CD4-positive, alpha-beta T cell treated with Interleukin-10 for 1 hour (primary cell): Measurements from ENCODE around the gene ROCK2.
A peak's percentile ranks its signal among the peaks of the same experiment; 100 is the strongest.
"Not testable (repeated sequence)": the region's sequence is repeated elsewhere in the genome, so short reads cannot be mapped to it uniquely, and the experiment has no call there.

Experiments used
- DNase-seq: peaks from one replicate; pipeline ENCODE4 v3.0.0-alpha.2; 2020

Gene ROCK2

DNA sequence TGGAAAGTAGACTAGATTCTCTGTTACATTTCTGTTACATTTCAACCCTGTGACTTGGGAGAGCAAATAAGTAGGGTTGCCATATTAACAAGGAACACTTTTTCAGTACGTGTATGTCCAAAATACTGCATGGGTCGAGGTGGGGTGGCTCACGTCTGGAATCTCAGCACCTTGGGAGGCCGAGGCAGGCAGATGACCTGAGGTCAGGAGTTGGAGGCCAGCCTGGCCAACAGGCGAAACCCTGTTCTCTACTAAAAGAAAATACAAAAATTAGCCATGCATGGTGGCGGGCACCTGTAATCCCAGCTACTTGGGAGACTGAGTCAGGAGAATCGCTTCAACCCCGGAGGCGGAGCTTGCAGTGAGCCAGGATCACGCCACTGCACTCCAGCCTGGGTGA lies 178.0 kb downstream of the ROCK2 start:
- no peak for DNase-seq

DNA sequence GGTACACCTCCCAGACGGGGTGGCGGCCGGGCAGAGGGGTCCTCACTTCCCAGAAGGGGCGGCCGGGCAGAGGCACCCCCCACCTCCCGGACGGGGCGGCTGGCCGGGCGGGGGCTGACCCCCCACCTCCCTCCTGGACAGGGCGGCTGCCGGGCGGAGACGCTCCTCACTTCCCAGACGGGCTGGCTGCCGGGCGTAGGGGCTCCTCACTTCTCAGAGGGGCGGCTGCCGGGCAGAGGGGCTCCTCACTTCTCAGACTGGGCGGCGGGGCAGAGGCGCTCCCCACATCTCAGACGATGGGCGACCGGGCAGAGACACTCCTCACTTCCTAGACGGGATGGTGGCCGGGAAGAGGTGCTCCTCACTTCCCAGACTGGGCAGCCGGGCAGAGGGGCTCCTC lies 179.4 kb downstream of the ROCK2 start:
- DNase-seq: not testable (repeated sequence)

DNA sequence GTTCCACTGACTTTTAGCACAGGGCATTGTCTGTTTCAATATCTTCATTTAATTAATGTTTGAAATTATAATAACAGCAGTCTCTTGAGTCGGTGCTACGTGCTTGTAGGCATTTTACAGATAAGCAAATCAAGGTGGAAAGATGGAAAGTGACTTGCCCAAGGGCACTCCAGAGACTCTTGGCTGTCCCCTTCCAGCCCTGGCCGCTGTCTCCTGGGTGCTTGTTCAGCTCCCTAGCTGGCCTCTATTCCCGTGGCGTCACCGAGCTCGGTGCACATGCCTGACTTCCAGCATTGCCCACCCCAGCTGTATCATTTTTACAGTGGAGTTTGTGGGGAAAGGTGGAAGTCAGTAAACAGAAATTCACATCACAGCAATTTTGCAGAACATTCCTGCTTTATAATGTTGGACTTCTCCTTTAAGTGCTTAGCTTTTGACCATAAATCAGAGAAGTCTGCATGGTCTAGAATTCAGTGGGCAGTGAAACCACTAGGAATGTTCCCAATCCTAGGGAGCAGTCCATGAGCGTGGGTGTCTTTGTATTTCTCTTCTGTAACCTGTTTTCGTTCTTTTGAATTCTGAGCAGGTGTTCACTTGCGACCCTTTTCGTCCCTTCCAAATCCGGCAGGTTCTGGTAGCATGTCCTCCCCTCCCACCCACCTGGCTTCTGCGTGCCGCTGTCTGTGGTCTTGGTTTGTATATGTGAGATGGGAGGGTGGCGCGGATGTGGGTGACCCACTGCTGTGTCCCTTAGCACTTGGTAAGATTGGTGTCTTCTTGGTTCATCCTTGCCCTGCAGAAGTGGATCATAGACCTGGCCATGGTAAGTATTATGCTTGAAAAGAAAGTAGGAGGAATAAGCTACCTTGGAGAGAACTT lies 180.8 kb downstream of the ROCK2 start:
- no peak for DNase-seq

DNA sequence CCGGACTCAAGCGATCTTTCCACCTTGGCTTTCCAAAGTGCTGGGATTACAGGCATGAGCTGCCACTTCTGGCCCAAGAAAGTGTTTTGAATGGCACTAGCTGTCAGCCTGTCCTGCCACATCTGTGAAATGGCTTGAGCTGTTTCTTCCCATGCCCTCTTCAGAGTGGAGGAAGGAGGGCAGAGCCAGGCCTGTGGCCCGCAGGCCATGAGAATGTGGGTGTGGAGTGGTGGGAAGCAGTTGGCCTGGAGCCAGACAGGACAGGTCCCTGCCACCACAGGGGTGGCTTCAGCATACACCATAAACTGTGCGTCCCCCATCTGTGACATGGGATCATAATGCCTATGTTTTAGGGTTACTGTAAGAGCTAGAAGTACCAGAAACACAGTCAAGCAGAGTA lies 182.7 kb downstream of the ROCK2 start:
- DNase-seq: no peak

DNA sequence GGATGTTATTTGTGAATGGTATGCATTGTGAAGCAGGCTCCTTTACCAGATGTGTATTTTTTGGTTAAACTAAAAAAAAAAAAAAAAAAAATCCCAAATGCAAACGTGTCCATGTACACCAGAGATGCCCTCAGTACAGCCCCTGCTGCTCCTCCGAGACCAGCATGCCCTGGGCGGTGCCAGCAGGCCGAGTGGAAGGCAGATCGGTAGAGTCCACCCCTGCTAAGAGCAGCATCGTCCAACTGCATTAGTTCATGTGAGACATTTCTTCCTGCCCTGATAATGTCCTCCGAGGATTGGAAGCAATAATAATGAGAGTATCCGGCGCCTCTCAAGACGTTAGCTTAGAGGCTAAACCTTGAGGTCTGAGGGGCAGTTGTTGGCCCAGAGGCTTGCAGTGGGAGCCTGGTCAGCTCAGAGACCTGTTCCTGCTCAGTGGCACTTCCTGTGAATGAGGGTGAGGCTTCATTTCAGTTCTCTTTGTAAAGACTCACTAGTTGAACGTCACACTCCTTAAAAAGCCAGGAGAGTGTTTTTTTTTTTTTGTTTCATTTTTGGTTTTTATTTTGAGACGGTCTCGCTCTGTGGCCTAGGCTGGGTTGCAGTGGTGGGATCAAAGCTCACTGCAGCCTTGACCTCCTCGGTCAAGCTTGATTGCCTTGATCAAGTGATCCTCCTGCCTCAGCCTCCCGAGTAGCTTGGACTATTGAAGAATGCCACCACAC lies 183.5 kb downstream of the ROCK2 start:
- peak; percentile 37 for DNase-seq

DNA sequence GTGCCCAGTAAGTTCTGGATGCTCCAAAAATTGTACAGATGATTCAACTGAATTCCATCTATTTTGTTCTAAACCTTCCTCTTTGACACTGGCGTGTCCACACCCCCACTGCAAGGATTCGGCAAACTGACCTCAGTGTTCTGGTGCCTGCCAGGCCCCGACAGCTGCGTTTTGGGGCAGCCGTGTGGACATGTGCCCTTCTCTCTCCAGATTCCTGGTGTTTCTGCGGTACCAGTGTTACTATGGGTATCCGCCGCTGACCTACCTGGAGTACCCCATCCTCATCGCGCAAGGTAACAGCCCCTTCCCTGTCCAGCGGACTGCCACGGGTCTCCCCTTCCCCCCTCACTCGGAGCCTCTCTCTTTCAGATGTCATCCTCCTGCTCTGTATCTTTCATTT lies 184.2 kb downstream of the ROCK2 start:
- DNase-seq: no peak

DNA sequence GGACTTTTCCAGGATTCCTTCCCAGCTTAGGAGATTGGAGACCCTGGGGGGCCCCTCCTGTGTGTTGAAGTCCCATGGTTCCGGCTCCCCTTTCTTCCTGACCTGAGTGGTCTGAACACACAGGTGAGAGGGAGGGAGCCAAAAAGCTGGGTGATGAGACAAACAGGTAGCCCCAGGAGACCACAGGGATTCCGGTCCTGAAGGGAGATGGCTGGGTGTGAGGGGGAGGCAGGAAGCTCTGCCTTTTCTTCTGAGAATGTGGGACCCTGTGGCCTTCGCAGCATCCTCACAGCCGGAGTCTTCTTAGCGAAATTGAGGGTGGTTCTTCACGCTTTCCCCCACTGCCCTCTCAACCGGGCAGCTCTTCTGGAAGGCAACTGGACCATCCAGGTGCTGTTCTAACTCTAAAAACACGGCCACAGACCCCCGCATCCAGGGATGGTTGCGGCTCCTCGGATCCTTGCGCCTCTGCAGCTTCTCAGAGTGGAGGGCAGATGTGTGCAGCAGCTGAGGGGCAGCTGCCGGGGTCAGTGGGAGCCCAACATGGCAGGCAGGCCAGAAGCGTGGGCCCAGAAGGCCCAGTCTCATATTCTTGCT lies 184.8 kb downstream of the ROCK2 start:
- DNase-seq: no peak

DNA sequence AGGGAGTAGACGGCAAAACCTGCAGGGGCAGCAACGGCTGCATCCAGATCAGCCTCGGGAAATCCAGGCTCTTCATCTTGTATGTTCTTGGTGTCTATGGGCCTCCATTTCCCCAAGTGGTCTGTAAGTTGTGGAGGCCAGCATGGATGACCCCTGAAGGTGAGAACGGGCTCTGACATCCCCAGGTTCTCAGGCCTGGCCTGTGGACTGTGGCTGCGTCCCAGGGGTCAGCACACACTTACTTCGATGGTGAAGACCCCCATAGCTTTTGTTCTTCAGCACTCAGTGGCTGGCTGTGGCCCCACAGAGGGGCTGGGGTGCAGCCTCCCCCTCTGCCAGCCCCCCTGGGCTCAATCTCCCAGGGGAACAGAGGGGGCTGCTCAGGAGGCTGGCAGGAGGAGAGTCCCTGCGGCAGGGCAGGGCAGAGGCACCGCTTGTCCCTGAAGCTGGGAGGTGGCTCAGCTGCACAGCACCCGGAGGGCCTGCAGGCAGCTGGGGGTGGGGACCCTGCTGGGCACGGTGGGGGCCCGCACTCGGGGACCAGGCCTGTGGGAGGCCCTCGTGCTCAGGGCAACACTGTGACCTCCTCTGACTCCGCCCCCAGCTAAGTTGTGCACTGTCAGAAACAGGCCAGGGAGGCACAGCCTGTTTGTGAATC lies 185.4 kb downstream of the ROCK2 start:
- DNase-seq: no peak

DNA sequence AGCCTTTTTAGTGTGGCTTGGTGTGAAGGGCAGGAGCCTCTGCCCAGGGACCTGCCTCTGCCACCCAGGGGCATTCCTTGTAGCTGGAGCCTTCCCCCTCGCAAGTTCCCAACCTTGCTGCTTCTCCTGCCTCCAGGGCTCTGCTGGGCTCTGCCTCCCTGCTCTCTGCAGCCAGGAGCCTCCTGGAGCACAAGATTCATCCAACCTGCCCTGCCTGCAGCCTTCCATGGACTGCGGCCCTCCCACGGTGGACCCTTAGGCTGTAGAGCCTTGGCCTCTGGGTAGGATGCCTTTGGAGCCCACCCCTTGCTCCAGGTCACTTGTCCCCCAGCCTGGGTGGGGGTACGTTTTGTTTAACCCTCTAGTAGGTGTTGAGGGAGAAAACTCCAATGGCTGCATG lies 186.7 kb downstream of the ROCK2 start:
- DNase-seq: no peak

DNA sequence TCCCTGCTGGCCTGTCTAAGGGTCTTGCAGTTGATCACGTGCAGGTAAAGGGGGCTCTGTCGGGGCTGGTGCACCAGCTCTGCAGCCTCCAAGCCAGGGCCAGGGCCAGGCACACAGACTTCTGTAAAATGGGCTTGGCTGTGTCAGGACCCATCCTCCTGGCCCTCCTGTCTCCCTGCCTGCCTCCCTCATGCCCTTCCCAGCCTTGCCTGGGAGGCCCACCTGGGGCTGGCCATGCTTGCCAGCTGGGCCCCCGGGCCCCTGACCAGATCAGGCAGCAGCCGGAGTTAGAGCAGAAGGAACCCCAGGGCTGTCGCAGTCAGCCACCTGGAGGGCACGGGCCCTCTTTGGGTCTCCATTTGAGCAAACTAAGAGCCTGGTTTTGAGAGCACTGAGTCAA lies 187.1 kb downstream of the ROCK2 start:
- DNase-seq: no peak

DNA sequence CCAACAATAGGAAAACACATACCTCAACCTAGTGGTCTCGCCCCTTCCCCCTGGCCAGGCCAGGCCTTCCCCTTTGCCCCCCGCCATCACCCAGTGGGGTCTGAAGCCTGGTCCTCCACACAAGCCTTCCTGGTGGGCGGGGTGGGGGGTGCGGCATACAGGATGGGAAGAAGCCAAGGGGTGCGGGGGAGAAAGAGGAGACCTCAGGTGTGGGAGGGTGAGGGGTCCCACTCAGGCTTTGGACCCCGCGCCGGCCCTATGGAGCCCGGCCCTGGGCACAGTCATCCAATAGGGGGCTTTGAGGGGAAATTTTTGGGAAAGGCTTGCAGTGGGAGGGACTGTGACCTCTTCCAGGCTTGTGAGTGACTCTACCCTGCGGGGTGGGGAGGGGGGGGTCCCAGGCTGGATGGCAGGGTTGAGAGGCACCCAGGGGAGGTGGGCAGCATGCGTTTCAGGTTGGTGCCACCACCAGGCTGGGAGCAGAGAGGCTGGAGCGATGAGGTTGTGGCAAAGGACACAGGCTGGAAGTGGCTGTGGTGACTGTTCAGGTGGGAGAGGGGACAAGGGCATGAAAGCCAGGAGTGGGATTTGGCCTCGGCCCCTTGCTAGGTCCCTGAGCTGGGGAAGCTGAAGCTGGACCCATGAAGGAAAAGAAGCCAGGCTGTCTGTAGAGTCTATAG lies 187.9 kb downstream of the ROCK2 start:
- DNase-seq: no peak

DNA sequence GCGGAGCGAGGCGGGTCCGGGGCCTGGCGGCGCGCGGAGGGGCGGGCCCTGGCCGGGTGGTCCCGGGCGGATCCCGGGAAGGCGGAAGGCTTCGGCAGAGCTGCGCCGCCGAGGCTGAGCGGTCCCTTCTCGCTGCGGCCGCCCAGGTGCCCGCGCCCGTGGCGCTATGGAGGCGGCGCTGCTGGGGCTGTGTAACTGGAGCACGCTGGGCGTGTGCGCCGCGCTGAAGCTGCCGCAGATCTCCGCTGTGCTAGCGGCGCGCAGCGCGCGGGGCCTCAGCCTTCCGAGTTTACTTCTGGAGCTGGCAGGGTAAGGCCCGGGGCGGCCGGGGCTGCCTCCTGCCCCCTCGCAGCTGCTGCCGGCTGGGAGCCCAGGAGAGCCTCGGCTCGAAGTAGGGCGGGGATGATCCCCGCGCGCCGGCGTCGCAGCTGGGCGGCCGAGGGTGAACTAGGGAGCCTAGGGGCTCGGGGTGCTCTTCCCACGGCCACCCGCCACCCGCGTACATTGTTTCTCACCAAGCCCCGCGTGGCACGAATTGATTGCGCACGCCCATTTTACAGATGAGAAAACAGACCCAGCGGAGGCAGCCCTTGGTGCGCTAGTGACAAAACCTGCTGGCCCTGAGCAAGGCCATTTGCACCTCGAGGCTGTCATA lies 188.9 kb downstream of the ROCK2 start, which contains the start of gene SLC66A3:
SLC66A3 (plus strand) TSS at position 87 of the 655 bp plus-strand sequence; CDS start at position 167, 80 bp downstream.
- no peak for DNase-seq

DNA sequence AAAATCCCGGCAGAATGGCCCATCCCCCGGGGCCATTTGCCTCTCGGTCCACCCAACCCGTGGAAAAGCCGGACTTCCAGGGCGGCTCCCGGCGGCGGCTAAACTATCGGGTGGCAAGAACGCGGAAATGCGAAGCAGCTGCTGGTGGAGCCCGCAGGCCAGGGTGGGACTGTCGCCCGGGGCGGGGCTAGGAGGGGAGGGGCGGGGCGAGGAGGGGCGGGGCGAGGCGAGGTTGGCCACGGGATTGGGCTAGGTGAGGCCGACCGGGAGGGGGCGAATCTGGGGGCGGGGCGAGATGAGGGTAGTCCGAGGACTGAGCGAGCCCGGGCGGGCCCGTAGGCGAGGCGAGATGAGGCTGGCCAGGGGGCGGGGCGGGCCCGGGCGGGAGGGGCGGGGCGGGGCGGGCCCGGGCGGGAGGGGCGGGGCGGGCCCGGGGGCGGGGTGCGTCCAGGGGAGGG lies 189.5 kb downstream of the ROCK2 start:
- DNase-seq: peak; percentile 97

DNA sequence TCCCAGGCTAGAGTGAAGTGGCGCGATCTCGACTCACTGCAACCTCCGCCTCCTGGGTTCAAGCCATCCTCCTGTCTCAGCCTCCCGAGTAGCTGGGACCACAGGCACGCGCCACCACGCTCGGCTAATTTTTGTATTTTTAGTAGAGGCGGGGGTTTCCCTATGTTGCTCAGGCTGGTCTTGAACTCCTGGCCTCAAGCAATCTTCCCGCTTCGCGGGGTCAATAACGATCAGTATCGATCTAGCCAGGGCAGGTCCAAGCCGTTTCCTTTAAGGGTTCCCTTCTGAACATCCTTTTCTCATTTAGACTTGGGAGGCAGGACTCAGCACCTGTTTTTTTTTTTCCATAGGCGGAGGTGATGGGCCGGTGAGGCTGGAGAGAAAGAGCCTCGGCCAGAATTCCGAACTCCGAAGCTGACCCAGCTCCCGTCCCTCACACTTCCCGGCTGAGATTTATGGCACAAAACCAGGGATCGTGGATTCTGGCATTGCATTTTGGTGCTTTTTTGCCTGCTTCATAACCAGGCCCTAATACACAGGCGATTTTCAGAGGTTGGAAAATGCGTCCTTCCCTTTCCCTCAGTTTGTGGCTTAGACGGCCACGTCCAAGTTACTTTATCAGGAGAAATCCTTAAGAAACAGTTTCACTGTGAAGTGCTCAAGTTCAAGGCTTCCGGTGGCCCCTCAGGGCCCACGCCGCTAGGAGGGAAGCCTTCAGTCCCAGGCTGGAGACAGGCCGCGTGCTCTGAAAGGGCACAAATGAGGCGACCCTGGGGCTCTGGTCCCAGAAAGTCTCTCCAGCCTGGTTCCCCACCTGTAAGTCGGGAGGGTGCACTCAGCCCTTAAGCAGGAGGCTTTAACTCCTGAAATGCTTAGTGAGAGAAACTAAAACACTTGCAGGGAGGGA lies 190.2 kb downstream of the ROCK2 start:
- no peak for DNase-seq

DNA sequence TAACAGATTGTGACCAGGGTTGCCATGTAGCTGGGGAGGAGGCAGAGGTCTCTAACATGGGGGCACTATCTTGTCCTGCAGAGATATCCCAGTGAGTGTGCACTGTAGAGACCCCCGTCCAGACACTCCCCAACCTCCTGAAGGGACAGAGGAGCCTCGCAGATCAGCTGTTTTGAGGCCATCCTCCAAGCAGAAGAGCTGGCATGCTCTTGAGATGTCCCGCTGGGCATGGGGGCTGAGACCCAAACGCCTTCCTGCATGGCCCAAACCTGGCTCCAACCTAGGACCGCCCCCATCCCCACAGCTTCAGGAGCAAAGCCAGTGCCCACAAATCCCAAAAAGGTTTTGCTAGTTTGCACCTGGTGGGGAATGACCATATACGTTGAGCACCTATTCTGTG lies 191.8 kb downstream of the ROCK2 start:
- no peak for DNase-seq

DNA sequence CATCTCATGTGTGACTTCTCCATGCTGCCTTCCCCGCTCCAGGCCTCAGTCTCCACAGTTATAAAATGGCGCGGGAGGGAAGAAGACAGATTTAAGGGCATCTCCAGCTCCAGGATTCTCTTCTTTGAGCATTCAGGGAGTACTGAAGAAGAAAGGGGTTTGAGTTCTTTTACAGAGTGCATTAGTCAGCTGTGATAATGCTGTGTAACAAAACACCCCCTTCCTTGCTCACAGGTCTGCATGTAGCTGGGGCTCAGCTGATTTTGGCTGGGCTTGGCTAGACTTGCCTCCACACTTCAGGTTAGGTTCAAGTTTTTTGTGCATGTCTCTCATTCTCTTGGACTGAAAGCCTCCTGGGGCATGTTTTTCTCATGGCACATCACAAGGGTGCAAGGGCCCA lies 197.2 kb downstream of the ROCK2 start:
- no peak for DNase-seq

DNA sequence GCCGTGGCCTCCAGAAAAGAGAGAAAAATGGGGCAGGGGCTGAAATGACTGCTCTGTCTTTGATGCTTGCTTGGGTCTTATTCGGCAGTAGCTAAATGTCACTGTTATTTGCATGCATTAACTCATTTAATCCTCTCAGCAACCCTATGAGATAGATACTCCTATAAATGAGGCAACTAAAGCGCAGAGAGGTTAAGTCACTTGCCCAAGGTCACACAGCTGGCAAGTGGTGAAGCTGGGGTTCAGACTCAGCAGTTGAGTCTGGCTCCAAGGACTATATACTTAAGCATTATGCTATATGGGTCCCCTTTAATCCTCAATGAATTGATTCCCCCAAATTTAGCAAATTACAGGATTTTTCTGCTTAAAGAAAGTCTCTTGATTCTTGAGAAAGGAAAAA lies 198.4 kb downstream of the ROCK2 start:
- DNase-seq: no peak

DNA sequence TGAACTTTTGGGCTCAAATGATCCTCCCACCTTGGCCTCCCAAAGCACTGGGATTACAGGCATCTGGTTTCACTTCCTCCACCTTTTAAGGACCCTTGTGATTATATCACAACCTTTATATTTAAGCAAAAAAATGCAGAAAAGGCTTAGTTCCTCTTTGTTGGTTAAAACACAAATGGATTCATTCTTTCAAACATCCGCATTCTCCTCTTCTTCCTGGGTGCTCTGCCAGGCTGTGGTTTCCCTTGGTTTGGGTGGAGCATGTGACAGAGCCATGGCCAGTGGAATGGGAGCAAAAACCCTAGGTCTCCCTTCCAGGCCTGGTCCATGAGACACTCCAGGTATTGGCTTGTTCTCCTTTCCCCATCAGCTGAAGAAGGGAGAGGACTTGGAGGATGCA lies 199.1 kb downstream of the ROCK2 start:
- DNase-seq: no peak

DNA sequence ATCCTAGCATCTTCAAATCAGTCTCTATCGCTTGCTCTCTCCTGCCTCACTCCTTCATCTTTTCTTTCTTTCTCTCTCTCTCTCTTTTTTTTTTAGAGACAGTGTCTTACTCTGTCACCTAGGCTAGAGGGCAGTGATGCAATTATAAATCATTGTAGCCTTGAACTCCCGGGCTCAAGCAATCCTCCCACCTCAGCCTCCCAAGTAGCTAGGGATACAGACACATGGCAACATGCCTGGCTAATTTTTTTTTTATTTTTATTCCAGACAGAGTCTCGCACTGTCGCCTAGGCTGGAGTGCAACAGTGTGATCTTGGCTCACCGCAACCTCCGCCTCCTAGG lies 199.7 kb downstream of the ROCK2 start:
- DNase-seq: no peak

DNA sequence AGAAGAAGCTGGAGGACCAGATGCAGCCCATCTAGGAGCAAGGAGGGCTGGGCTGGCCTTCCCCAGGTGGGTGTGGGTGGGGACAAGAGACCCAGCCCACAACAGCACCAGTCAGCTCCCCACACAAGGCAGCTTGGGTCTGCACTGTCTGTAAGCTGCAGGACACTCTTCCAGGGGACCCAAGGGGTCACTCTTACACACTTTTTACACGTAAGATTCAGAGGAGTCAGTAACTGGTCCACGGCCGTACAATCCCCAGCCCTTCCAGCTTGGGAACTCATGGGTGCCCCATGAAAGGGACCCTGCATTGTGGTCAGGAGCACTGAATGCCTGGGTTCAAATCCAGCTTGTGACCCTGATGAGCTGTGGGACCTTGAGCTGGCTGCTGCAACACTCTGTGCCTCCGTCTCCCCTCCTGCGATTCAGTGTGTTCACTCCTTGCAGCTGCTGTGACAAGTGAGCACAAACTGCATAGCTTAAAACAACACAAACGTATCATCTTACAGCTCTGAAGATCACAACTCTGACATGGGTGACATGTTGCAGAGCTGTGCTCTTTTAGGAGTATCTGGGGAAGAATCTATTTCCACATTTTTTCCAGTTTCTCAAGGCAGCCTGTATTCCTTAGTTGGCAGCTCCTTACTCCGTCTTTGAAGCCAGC lies 200.2 kb downstream of the ROCK2 start:
- no peak for DNase-seq

DNA sequence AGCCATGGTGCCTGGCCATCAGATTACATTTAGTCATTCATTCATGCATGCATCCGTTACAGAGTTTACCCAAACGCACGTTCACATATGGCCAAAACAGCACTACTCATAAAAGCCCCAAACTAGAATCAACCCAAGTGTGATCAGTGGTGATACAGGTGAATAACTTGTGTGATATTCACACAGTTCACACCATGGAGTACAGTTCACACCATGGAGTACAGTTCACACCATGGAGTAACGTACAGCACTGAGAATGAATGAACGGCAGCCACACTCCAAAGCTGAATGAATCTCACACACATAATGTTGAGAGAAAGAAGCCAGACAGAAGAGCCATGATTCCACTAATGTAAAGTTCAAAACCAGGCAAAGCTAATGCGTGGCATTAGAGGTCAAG lies 201.4 kb downstream of the ROCK2 start:
- no peak for DNase-seq
